Ovary (tissue), 9 donors: ENCODE measurements around the gene MKRN1. TPM values are rescaled to one million over a fixed set of nuclear protein-coding genes. Genes with fewer than 3 reads are reported as not detected.

Experiments
- DNase-seq, 5 donors: peaks; one replicate each; pipeline ENCODE4 v3.0.0-alpha.2; 2019 to 2020
- H3K27ac ChIP-seq, 2 donors: fragments of 200-600 bp; one replicate each; pipeline versions ENCODE4 v1.5.1 to v1.8.0; 2019 to 2022
- H3K27me3 ChIP-seq: fragments of 200-600 bp; one replicate; pipeline ENCODE4 v1.8.0; 2022
- H3K36me3 ChIP-seq: fragments of 200-600 bp; sonication (generic); one replicate; pipeline ENCODE4 v1.5.1; 2019
- H3K4me1 ChIP-seq: one replicate; pipeline ENCODE4 v1.8.1; 2013; ENCODE audit warnings: mild to moderate bottlenecking, moderate library complexity; ENCODE audit not compliant: insufficient read depth
- H3K4me3 ChIP-seq: fragments of 200-600 bp; sonication (generic); one replicate; pipeline ENCODE4 v1.5.1; 2017
- H3K9me3 ChIP-seq, 2 donors: fragments of 200-600 bp in 1 of 2; sonication (generic) in 1 of 2; one replicate each; pipeline versions ENCODE4 v1.5.1 to v1.8.1; 2013 to 2019; ENCODE audit warnings: mild to moderate bottlenecking in 1 of 2, moderate library complexity in 1 of 2
- EP300 ChIP-seq: sonication (generic); formaldehyde crosslinking; IDR thresholded peaks from one replicate; pipeline ENCODE4 v1.6.1; 2017; ENCODE audit warnings: antibody characterized with exemption
- POLR2A ChIP-seq: fragments of 450-650 bp; IDR thresholded peaks from one replicate; pipeline ENCODE4 v1.6.1; 2017; ENCODE audit warnings: antibody characterized with exemption, mild to moderate bottlenecking, moderate library complexity
- WGBS, 3 donors: extraction: QIAGEN DNeasy Blood & Tissue Kit in 1 of 3; methylation state at CpG; one replicate each; pipeline versions ENCODE4 v1.1.5 to v1.1.7; 2013 to 2017; 5-methylcytosine and 5-hydroxymethylcytosine counted together
- intact Hi-C, 4 donors: fragments of 100-400 bp; cut with DNase I; formaldehyde crosslinking; loops; one replicate each; pipeline versions ENCODE4 v1.11.0 to v1.15.1; 2022 to 2023
- polyA plus RNA-seq, 2 donors: library from polyadenylated mRNA; stranded (reverse); fragments of 200-250 nt in 1 of 2; fragments of 350-450 nt in 1 of 2; fragmentation: Illumina TruSeq in 1 of 2; extraction: RNeasy Lipid Tissue Mini Kit (QIAGEN cat#74804) in 1 of 2; gene quantifications; one replicate each; pipeline ENCODE4 v1.2.3, GENCODE V29; 2013 to 2014
- total RNA-seq, 7 donors: library from RNA; depleted of rRNA in 2 of 7; stranded (reverse); fragments of >200 nt in 2 of 7; fragmentation: NEBNext Ultra II Directional in 3 of 7; extraction: Animal tissue kit (Norgen Biotek cat#: 25700) in 3 of 7; gene quantifications; one replicate each; pipeline versions ENCODE4 v1.1.0 to v1.2.4, GENCODE V29; 2016 to 2023
- TF ChIP-seq, protein P1 (sequence below), 3 donors: fragments of 450-650 bp in 2 of 3; fragments of 200-600 bp in 1 of 3; IDR thresholded peaks; one replicate each; pipeline versions ENCODE4 v1.5.1 to v1.8.0; 2016 to 2022; ENCODE audit warnings: antibody characterized with exemption in 3 of 3, mild to moderate bottlenecking in 1 of 3
- donor health status: DM: no; HTN: no; CAD: no; lungs with moderate emphysema.
- donor health status: DM: no; HTN: no; CAD: no.
- donor health status: Bipolar disorder and iron deficiency.
- donor health status: DM: yes; HTN: yes; CAD: no.
- donor health status: DM: no; HTN: no; CAD: no.
- donor health status: DM: yes; HTN: yes; CAD: no.

MKRN1 gene
- total and polyA plus RNA-seq, 9 donors: 42.0 to 124 (median 73.6) TPM

DNA sequence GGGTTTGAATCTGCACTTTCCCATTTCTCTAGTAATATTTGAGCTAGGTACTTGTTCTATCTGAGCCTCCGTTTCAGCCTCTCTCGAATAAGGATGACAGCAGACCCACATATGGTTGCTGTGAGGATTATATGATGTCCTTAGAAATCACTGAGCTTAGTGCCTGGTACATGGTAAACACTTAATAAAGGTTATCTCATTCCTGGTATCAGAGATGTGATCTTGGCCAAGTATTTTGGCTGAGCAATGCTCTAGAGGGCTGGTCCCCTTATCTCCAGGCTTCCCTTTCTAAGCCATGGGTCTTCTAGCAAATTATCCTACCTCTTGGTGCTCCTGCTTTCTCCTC, 407 bp upstream of the MKRN1 start:
- Histone ChIP-seq H3K27ac (no peak overlapping the region), H3K27me3 (no peaks in the 10 kb centered on the region)
- intact Hi-C loops: loop anchor here in 2 of 4 donors (10.0 kb wide), 2 partner anchors 175 to 305 kb away; partner anchors contain the start of gene KDM7A (in 1 of the 2)

DNA sequence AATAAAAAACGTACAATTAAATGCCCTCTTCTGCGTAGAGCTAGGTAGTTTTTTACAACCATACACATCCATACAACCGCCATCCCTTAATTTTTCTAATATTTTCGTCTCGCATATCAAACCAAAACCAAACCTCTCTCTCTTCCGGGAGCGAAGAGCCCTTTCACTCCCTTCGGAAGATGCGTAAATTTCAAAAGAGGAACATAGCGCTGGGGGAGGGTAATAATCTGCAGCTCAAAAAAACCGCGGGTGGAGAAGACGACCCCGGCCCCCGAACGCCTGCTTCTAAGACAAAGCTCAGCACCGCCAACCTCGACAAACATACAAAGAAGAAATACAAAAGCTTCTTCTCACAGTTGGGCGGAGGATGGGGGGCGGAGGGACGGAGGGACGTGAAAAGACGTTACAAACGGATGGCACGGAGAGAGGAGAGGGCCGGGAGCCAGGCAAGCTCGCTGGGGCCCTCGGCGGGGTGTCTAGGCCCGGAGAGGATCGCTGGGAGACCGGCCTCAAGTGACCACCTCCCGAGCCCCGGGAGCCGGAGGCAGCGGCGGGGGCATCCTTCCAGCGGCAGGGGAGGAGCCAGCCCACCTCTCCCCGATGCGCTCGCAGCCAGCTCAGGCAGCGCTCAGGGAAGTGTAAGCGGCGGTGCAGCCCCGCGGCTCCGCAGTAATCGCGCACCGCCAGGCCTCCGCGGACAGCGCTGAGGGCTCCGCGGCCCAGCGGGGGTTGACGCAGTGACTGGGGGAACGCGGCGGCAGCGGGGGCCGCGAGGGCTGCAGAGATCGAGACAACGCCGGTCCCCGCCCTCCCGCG, 851 bp downstream of the MKRN1 start:
- H3K9me3 ChIP-seq: no peaks in the 10 kb centered on the region
- H3K4me1 ChIP-seq: peaks cover 2% of the 10 kb centered on the region
- peak; percentile 41 to 70 (median 59) for DNase-seq
- no peaks in the 10 kb centered on the region for H3K27me3 ChIP-seq
- H3K27ac ChIP-seq: peak overlapping the region; percentile 47 to 55
- H3K4me3 ChIP-seq: peak overlapping the region; percentile 96
- WGBS, 3 donors: 0% methylated on average over 43 to 69 of the region's 69 CpGs
- intact Hi-C loops: loop anchor here in 2 of 4 donors (10.0 kb wide), 2 partner anchors 176 to 304 kb away; partner anchors contain the start of gene KDM7A (in 1 of the 2)
- H3K36me3 ChIP-seq: no peaks in the 10 kb centered on the region
- TF ChIP-seq EP300 (no peak), POLR2A (no peak)

More for the DNA sequence above, 407 bp upstream of the MKRN1 start:
- TF ChIP-seq, protein P1, sequence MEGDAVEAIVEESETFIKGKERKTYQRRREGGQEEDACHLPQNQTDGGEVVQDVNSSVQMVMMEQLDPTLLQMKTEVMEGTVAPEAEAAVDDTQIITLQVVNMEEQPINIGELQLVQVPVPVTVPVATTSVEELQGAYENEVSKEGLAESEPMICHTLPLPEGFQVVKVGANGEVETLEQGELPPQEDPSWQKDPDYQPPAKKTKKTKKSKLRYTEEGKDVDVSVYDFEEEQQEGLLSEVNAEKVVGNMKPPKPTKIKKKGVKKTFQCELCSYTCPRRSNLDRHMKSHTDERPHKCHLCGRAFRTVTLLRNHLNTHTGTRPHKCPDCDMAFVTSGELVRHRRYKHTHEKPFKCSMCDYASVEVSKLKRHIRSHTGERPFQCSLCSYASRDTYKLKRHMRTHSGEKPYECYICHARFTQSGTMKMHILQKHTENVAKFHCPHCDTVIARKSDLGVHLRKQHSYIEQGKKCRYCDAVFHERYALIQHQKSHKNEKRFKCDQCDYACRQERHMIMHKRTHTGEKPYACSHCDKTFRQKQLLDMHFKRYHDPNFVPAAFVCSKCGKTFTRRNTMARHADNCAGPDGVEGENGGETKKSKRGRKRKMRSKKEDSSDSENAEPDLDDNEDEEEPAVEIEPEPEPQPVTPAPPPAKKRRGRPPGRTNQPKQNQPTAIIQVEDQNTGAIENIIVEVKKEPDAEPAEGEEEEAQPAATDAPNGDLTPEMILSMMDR (IDR thresholded peaks at IDR 0.05): no peak
- TF ChIP-seq EP300: no peak
- no peak for TF ChIP-seq POLR2A
- Histone ChIP-seq H3K4me1 (peaks cover 2% of the 10 kb centered on the region), H3K9me3 (no peaks in the 10 kb centered on the region), H3K4me3 (peak overlapping the region; percentile 96), H3K36me3 (no peaks in the 10 kb centered on the region)
- no peak for DNase-seq
- WGBS, 3 donors: 0 to 1% (median 0%) methylated on average over 2 of the region's 2 CpGs

DNA sequence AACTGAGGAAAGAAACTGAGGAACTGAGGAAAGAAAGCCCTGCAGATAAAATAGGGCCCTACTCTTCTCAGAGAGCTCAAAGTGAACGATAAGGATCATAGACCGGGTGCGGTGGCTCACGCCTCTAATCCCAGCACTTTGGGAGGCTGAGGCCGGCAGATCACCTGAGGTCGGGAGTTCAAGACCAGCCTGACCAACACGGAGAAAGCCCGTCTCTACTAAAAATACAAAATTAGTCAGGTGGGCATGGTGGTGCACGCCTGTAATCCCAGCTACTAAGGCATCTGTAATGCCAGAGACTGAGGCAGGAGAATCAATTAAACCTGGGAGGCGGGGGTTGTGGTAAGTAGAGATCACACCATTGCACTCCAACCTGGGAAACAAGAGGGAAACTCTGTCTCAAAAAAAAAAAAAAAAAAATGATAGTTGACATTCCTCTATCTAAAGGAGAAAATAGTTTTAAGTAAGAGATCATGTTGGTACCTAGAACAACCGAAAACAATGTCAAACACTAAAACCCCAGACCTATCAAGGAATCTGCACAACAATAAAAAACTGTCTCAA, 2.5 kb downstream of the MKRN1 start:
- WGBS, 3 donors: 66 to 79% (median 72%) methylated on average over 11 of the region's 11 CpGs
- Histone ChIP-seq H3K4me3 (peak overlapping the region; percentile 96), H3K27ac (no peak overlapping the region), H3K27me3 (no peaks in the 10 kb centered on the region), H3K9me3 (no peaks in the 10 kb centered on the region), H3K36me3 (no peaks in the 10 kb centered on the region), H3K4me1 (peaks cover 2% of the 10 kb centered on the region)
- TF ChIP-seq EP300 (no peak), POLR2A (no peak)
- TF ChIP-seq, protein P1 (IDR thresholded peaks at IDR 0.05): no peak
- no peak for DNase-seq
- intact Hi-C loops: loop anchor here in 2 of 4 donors (10.0 kb wide), 2 partner anchors 178 to 302 kb away; partner anchors contain the start of gene KDM7A (in 1 of the 2)

DNA sequence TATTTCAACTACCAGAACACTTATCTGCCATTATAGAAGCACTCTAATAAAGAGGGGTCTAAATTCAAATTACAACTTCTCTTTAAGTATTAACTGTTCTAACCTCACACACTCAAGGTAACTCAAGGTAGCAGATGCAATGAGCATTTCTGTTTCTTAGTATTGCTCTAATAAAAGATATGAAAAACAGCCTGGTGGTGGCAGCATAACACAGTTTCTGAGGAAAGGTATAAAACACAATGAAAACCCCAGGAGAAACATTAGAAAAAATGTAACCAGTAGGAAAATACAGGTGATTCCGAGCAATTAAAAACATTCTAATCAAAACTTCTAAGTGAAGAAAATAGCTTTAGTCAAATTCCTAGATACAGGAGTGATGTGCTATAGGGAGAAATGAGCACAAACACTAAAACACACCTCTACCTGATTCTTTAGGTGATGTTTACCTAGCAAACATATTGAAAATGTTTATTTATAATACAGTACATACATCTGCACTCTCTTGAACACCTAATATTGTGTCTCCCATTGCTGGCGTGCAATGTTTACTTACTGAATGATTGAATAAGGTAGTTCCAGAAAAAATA, 3.5 kb downstream of the MKRN1 start:
- intact Hi-C loops: loop anchor here in 2 of 4 donors (10.0 kb wide), 2 partner anchors 179 to 301 kb away; partner anchors contain the start of gene KDM7A (in 1 of the 2)
- H3K27me3 ChIP-seq: no peaks in the 10 kb centered on the region
- no peak overlapping the region for H3K27ac ChIP-seq
- H3K36me3 ChIP-seq: no peaks in the 10 kb centered on the region
- WGBS, 3 donors: 42 to 48% (median 45%) methylated on average over 2 of the region's 2 CpGs
- H3K9me3 ChIP-seq: no peaks in the 10 kb centered on the region
- H3K4me3 ChIP-seq: no peak overlapping the region
- H3K4me1 ChIP-seq: peaks cover 2% of the 10 kb centered on the region
- TF ChIP-seq, protein P1 (IDR thresholded peaks at IDR 0.05): peak in 1 of 3 donors; percentile 31
- TF ChIP-seq POLR2A: no peak
- peak in 1 of 5 donors; percentile 38 for DNase-seq
